Astrocyte of the cerebellum (primary cell): Measurements from ENCODE around the gene PROS1.

Experiments used
- DNase-seq: peaks from one replicate; pipeline ENCODE4 v3.0.0-alpha.2; 2011; ENCODE audit warnings: low read depth
- H3K4me3 ChIP-seq: 2 replicates; pipeline ENCODE4 v1.5.1; 2011; ENCODE audit warnings: mild to moderate bottlenecking, low read depth, low read length, moderate library complexity
- CTCF ChIP-seq: IDR thresholded peaks from 2 replicates; pipeline ENCODE4 v1.5.1; 2012; ENCODE audit warnings: low read length, low read depth, moderate library complexity, mild to moderate bottlenecking; ENCODE audit errors: missing control alignments
- in situ Hi-C: cut with HindIII; loops from 2 replicates; pipeline ENCODE4 v1.10.0; 2017; ENCODE audit warnings: low sequenced_read_pairs

PROS1 gene

GRCh38 chr3:93992207-93992606 lies 18.5 kb upstream of the PROS1 start:
- no peak for TF ChIP-seq CTCF
- DNase-seq, result no peak
- H3K4me3 ChIP-seq, result no peak overlapping the region
- in situ Hi-C loops, result no loop called here

- TF ChIP-seq CTCF, result no peak
- in situ Hi-C loops, result no loop called here
- H3K4me3 ChIP-seq, result no peak overlapping the region
- no peak for DNase-seq
Observed at GRCh38 chr3:93991631-93992030, 17.9 kb upstream of the PROS1 start.

GRCh38 chr3:93989241-93989640 lies 15.5 kb upstream of the PROS1 start:
- no peak overlapping the region for H3K4me3 ChIP-seq
- in situ Hi-C loops, result no loop called here
- TF ChIP-seq CTCF, result no peak
- no peak for DNase-seq

GRCh38 chr3:93988764-93989163 lies 15.1 kb upstream of the PROS1 start:
- TF ChIP-seq CTCF, result no peak
- no peak for DNase-seq
- H3K4me3 ChIP-seq, result no peak overlapping the region
- in situ Hi-C loops, result no loop called here

GRCh38 chr3:93988283-93988682 lies 14.6 kb upstream of the PROS1 start:
- no peak overlapping the region for H3K4me3 ChIP-seq
- DNase-seq, result no peak
- in situ Hi-C loops, result no loop called here
- TF ChIP-seq CTCF, result no peak

- H3K4me3 ChIP-seq, result no peak overlapping the region
- no peak for DNase-seq
- in situ Hi-C loops, result no loop called here
- no peak for TF ChIP-seq CTCF
Observed at GRCh38 chr3:93984618-93985017, 10.9 kb upstream of the PROS1 start.

- in situ Hi-C loops, result no loop called here
- H3K4me3 ChIP-seq, result no peak overlapping the region
- DNase-seq, result no peak
- TF ChIP-seq CTCF, result no peak
Observed at GRCh38 chr3:93983408-93983807, 9.7 kb upstream of the PROS1 start.
